ENCODE measurements around the gene GABRR1.

- TF ChIP-seq ZNF274 (IDR thresholded peaks at IDR 0.05; ENCODE audit: low read depth, low read length) (no peak), SUZ12 (IDR thresholded peaks at IDR 0.05; ENCODE audit: extremely low read depth, insufficient read depth, insufficient read length) (no peak)
Measured at GRCh38 chr6:89197141-89197540, 20.0 kb downstream of the GABRR1 start.

All from NT2/D1 (cell line).